GM11168 (cell line): Measurements from ENCODE around the gene GRM5.

ENCODE experiments used
- in situ Hi-C: fragments of 300-500 bp; cut with MboI; formaldehyde crosslinking; loops from one replicate; pipeline ENCODE4 v1.12.0; 2022; ENCODE audit warnings: low sequenced_read_pairs; ENCODE audit not compliant: unreplicated experiment

The GRM5 gene

GRCh38 chr11:88522624-88523385, 543.0 kb downstream of the GRM5 start:
- in situ Hi-C loops: no loop called here

DNA sequence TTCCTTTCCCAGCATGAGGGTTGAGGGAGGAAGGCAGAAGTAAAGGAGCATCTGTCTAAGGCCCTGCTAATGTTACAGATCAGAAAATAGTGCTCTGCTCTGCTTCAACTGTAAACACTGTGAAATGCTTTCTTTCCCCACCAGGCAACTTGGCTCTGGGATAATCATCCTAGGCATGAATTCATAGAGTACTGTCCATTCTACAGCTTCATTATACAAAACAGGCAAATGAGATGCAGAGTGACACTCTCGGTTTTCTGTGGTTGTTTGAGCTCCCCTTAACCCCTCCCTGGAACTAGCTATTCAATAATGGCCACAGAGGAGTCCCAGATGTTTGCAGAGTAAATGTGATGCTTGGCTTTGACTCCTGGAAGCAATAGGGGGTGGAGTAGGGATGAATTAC, 544.0 kb downstream of the GRM5 start:
- in situ Hi-C loops: no loop called here

GRCh38 chr11:88521399-88521798, 544.4 kb downstream of the GRM5 start:
- in situ Hi-C loops: no loop called here

DNA sequence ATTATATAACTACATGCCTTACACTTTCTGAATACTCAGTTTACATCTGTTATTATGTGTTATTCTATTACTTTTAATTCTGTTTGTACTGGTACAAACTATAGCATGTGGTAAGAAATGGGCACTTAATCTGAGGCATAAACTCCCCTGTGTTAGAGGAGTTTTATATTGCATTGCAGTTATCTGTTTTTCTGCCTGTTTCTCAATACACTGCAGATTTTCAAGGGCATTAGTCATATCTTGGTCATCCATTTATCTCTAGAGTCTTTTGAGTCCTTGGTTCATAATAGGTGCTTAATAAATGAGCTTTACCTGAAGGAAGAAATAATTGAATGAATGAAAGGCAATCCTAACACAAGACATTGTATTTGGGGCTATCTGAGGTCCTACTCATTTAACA, 545.4 kb downstream of the GRM5 start:
- in situ Hi-C loops: no loop called here

GRCh38 chr11:88515002-88515401, 550.8 kb downstream of the GRM5 start:
- in situ Hi-C loops: no loop called here

DNA sequence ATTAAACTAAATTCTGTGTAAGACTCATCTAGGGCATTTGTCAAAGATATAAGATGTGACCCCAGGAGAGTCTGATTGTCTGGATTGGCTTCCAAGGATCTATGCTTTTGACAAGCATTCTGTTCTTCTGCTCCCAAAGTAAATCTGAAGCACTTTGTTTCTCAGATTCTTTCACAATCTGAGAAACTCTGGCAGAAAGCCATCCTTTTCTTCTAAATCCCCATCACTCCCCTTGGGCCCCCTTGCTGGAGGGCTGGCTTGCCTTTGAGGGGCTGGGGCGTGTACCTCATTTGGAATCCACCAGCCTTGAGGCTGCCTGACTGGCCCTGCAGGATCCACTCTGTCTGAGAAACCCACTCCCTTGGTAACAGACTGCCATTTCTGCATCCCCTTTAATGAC, 554.8 kb downstream of the GRM5 start:
- in situ Hi-C loops: no loop called here

GRCh38 chr11:88508759-88509581, 556.8 kb downstream of the GRM5 start:
- in situ Hi-C loops: no loop called here

- in situ Hi-C loops: no loop called here
These were observed 557.4 kb downstream of the GRM5 start for GRCh38 chr11:88508418-88508758.

DNA sequence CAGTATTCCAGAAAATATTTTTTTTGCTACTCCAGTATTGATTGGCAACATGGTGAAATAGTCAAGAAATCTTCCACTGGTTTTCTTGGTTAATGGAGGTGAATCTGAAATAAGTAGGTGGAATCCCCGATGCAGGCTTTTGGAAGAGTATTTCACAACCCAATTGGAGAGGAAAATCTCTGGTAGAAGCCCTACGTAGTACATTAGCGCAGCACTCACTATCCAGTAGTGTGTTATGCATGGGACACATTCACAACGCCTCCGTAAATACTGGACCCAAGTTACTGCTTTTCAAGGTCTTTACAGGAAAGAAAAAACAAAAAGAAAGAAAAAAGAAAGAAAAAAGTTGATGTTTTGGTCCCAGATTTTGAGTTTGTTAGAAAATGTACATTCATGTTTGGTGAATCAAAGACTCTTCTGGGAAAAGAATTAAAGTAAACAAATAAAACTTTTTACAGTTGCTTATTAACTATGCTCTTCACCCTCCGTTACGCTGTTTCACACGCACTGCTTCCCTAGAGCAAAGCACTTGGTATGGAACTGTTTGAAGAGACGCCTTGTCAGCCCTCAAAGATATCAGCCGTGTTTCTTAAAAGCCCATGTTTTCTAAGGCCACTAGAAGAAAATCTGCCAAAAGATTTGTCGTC, 557.9 kb downstream of the GRM5 start:
- in situ Hi-C loops: no loop called here

- in situ Hi-C loops: no loop called here
These were observed 564.2 kb downstream of the GRM5 start for GRCh38 chr11:88501541-88501940.

GRCh38 chr11:88495836-88496235, 569.9 kb downstream of the GRM5 start:
- in situ Hi-C loops: no loop called here

- in situ Hi-C loops: no loop called here
These were observed 570.9 kb downstream of the GRM5 start for GRCh38 chr11:88494848-88495247.

- in situ Hi-C loops: no loop called here
These were observed 574.1 kb downstream of the GRM5 start for GRCh38 chr11:88491674-88492073.

GRCh38 chr11:88489030-88489429, 576.8 kb downstream of the GRM5 start:
- in situ Hi-C loops: no loop called here

DNA sequence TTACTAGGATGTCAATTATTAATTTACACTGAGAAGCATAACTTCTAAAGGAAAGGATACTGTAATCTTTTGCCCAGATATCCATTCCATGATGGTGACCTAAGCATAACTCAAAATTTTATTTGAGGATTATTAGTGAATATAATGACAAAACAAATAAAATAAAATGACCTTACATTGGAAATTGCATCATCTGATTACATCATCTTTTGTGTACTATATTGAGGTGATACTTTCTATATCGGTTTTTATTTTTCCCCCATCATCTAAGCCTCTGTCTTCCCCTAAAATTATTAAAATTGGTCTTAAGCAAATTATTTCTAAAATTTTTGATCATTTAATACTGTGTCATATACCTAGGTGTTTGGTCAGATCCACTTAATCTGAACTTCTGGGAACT, 578.1 kb downstream of the GRM5 start:
- in situ Hi-C loops: no loop called here

- in situ Hi-C loops: no loop called here
These were observed 580.7 kb downstream of the GRM5 start for GRCh38 chr11:88484873-88485621.

DNA sequence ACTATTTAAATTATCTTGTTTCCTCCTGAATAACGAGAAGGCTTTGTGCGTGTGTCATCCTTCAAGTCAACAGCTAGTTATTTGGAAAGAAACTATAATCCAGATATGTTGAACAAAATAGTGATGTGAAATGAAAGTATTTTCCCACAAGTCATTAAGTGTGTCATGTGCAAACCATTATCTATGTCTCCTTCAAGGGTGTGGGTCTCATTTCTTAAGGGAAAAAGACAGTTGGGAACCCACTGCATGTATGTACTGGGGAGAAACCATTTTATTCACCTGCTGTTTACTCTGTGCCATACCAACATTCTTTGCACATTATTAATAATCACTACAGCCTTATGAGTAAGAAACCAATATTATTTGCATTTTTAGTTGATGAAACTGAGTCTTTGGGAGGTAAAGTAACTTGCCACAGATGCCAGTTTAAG, 582.9 kb downstream of the GRM5 start:
- in situ Hi-C loops: no loop called here

DNA sequence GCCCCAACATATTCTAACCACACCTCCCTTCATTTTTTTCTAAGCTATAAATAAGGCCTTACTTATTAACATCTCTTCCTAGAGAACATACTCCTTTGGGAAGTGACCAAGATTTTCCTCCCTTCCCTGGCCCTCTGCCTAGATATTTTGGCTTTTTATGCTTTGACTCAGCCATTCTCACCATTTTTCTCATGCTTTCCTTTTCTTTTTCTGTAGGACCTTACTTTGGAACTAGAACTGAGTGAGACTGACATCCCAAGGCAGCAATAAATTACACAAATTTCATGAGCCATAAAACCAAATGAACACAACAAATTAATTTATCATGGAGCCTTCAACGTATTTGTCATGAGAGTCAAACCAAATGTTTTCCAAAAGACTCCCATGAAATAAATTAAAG, 585.6 kb downstream of the GRM5 start:
- in situ Hi-C loops: no loop called here

- in situ Hi-C loops: no loop called here
These were observed 587.5 kb downstream of the GRM5 start for GRCh38 chr11:88478136-88478815.

GRCh38 chr11:88475991-88476418, 589.8 kb downstream of the GRM5 start:
- in situ Hi-C loops: no loop called here
